ENCODE data around the gene ARSB. TPM values are rescaled to one million over a fixed set of nuclear protein-coding genes. Genes with fewer than 3 reads are reported as not detected.

The ARSB gene
- total RNA-seq, 1 donor from 2014 or later: 7.0 TPM

Other genes starting within 250 kb of the ARSB start
- gene DMGDH, start 84.4 kb upstream of the ARSB start, total RNA-seq: 8.0 TPM
- 33.2 TPM for gene BHMT2, start 84.5 kb upstream of the ARSB start, total RNA-seq
- gene BHMT, start 126.5 kb upstream of the ARSB start, total RNA-seq: 3.2 TPM